ACHN (cell line): ENCODE measurements around the gene GALNT9.

Source experiments
- DNase-seq: peaks from one replicate; pipeline ENCODE4 v3.0.0-alpha.2; 2015
- in situ Hi-C: cut with HindIII; loops from 2 replicates; pipeline ENCODE4 v1.10.0; 2017; ENCODE audit warnings: low sequenced_read_pairs, low pct_ligation_motif_present, low pct_unique_long_range_greater_than_20kb

Gene GALNT9

DNA sequence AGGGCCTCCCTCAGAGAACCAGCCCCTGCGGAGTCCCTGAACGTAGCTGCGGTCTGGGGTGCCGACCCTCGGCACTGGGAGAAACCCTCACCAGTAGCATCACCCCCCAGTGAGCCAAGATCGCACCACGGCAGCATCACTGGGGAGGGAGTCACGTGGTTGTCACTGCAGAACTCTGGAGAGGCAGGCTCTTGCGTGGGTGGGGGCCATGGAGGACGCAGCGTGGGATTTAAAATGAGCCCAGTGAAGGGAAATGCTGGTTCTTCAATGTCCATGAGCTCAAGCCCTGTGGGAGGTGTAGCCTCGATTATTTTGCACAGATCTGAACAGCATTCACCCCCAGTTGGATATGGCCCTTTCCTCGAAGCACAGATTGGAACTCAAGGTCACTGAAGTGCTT lies 3.9 kb upstream of the GALNT9 start:
- DNase-seq, result no peak
- in situ Hi-C loops, result no loop called here

DNA sequence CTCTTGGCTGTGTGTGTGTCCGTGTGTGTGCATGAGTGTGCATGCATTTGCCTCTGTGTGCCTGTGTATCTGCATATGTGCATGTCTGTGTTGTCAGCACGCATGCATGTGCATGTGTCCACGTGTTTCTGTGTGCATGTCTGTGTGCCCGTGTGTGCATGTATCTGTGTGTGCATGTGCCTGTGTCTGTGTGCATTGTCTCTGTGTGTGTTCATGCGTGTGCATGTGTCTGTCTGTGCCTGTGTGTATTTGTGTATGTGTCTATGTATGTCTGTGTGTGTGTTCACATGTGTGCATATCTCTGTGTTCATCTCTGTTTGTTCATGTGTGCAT lies 1.1 kb upstream of the GALNT9 start:
- in situ Hi-C loops, result no loop called here

DNA sequence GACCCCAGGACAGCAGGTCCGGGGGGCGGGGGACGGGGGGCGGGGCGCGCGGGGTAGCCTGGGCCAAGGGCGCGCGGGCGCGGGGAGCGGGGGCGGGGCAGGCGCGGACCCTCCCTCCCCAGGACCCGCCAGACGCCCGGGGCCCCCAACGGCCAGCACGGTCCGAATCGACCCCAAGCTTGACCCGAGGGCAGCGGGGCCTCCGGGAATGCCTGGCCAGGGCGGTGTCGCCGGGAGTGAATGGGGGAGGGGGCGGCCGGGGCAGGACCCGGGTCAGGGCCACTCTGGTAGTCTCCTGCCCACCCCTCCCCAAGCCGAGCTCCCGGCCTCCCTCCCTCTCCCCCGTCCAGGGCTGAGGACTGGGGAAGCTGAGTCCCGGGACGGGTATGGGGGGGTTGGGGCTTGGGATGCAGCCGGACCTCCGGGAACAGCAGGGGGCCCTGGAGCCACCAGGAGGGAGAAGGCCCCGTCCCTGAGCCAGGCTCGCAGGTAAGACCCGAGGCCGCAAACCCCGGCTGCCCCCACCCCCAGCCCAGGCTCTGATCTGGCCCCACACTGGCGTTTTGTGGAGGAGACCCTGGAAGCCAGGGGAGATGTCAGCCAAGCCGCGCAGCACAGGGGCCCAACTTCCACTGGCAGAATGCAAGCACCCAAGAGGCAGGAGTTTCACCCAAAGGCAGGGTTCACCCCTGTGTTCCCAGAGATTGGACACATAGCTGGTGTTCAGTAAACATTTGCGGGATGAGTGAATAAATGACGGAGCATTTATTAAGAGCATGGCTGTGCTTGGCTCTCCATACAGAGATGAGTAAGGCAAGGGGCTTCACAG lies 545 bp upstream of the GALNT9 start:
- no peak for DNase-seq
- in situ Hi-C loops, result no loop called here

More for the DNA sequence above, 1.1 kb upstream of the GALNT9 start:
- no peak for DNase-seq

DNA sequence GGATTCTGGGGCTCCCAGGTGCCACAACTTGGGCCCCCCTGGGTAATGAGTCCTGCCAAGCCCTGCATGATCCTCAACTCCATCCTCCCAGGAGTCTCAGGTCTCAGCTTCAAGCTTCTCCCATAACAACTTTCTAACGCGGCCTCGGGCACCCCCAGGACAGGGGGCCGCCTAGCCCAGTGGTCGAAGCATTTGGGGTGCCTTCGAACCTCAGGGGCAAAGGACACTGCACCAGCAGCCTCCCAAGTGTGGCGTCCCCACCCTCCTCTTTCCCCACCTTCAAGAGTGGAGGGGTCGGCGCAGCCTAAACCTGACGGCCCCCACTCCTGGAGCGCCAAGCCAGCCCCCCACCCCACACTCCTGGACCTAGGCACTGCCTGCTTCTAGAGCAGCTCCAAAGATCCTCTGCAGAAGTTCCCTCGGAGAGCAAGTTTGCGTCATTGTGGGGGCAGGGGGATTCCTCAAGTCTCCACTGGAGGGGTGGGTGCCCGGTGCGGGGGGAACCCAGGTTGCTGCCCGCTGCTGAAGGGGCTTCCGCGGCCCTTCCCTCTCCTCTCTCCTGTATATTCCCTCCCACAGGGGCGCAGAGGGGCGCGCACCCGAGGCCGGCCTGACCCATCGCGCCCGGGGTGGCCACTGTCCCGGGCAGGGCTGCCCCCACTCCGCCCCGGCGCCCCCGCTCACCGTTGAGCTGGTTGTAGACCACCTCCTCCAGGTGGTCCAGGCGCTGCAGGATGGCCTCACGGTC lies 933 bp downstream of the GALNT9 start:
- DNase-seq, result no peak
- in situ Hi-C loops, result no loop called here

DNA sequence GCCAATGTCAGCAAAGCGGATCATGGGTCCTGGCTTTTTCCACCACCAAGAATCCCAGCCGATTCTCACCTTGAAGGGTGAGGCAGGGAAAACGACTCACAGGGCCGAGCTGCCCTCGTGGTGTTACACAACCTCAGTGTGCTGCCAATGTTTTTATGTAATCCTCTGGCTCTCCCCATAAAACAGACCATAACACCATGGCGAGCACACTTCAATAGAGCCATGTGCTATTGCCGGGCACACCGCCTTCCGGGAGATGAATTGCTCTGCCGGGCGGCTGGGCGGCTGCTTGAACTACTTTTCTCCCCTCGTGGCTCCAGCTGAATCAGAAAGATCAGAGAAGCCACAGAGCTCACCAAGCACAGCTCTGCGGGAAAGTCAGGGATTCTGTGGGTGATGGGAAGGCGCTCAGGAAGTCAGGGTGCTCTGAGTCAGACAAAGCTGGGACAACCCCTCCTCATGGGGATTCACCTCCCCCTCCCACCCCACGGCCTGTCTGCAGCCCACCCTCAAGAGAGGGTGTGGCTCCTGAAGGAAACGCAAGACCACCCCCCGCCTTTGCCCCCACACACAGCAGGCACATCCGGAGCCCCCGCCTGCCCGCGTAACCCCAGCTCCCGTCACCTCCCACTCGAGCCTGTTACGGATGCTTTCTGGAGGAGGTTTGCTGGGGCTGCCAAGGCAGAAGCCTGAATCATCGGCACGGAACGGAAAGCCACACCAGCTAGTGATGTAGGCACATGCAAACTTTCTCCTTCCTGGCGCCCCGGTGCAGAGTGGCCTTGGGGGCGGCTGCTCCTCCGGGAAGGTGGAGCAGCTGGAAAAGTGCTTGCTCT lies 1.8 kb downstream of the GALNT9 start:
- peak; percentile 83 for DNase-seq
- in situ Hi-C loops, result no loop called here

DNA sequence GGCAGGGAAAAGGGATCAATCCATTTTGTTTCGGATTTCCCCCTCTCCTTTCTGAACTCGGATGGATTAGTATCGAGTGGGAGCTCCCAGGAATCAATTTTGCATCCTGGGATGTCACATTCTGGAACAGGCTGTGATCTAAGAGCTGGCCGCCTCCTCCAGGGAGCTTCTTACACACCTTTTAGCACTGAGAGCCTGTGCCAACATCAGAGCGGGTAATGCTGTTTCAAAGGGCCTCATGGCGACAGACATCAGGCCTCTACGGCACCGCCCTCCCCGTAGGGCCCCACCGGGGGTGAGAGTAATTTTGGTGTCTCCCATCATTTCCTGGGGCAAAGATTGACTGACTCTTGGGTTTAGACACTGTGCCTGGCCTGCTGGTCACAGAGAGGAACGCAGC lies 2.7 kb downstream of the GALNT9 start:
- in situ Hi-C loops, result no loop called here

DNA sequence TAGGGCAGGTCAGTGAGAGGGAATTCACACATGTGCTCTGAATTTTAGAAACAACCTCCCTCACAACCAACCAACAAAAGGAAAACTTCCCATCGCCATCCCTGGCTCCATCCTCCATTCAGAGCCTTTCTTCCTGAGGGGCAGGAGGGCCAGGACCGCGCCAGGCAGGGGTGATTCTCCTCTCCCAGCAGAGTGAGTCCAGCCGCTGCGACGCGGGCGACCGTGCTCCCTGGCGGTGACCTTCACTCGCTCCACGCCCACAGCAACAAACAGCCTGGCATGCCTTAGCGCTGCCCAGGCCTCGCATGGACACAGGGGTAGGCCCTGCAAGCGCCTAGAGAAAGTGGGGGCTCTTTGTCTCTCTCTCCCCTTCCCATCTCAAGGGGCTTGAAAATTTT lies 3.7 kb downstream of the GALNT9 start:
- in situ Hi-C loops, result no loop called here
- no peak for DNase-seq

More for the DNA sequence above, 2.7 kb downstream of the GALNT9 start:
- DNase-seq, result no peak

DNA sequence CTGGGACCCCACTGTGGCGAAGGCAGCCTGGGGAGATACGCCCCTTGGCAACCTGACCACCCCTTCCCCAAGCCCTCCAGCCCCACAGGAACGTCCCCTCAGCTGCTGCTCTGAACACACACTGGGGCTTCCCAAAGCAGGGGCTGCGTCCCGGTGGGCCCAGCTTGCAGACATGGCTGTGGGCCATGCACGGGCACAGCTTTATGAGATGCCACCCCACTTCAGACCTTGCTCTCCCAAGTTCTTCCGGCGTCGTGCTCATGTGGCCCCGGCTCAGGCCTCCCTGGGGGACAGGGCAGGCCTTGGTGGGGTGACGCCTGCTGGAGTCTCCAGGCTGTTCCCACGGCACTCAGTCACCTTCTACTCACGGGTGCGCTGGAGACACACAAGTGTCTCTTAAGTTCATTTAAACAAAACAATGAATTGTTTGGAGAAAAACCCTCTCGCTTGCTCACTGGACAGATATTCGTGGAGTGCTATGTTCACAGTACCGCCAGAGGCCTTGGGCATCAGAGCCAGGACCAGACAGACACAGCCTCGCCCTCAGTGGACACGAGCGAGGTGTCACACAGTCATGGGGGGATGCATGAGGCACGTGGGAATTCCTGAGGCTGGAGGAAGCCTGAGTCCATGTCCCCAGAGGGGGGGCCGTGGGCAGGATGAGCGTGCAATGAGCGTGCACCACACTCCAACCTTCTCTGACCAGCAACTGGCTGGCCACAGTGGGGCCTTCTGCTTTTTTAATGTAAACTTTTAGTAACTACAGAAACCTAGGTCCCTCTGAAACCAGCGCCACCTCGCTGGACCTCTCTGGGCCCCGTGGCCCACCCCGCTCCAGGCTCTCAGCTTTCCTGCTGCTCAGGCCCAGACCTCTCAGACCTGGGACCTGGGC lies 4.3 kb downstream of the GALNT9 start:
- in situ Hi-C loops, result no loop called here
- DNase-seq, result no peak

DNA sequence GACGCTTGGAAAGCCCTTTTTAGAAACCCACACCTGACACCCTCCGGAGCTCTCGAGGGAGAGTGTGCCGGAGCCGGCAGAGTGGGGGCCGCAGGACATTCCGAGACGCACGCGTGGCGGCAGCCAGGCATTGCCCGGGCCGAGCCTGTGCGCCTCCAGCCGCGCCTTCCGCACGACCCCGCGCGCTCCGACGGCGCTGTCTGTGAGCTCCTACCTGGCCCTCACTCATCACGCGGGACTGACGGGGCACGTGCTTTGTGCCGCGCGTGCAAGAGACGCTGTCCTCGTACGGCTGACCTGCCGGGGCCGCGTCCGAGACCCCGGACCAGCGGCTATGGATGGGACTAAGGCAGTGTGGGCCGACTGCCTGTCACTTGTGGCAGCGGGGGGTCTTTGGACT lies 5.2 kb downstream of the GALNT9 start:
- in situ Hi-C loops, result no loop called here
- no peak for DNase-seq

DNA sequence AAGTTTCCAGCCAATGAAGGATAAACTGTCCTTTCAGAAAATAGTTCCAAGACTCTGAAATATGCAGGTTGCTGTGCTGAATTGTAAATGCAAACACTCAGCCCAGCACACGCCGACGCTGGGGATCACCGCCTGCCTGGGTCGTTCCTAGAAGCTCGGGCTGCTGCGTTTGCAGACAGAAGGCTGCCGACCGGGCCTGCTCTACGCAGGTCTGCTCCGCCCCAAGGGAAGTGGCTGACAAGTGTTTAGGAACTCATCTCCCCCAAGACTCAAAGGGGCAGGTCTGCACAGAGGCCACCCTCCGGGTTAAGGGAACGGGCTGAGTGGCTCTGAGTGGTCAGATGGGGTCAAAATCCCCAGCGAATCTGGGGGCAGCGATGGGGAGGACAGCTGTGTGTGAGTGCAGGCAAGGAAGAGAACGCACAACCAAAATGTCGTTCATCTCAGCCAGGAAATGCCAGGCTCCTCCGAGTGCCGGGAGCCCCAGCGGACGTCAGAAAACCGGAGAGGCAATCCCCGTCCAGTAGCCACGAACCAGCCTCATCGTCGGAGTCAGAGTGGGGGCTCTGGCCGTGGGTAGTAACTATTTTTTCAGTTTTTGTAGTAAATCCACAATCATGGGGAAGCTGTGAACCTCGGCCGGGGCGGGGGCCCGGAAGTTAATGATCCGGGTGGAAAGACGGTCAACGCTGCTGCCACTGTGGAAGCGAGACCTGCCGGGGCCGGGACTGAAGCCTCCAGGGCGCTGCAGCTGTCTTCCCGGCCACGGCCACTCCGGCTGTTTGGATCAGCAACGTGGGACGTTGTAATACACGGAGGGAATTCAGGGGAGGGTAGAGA lies 6.0 kb downstream of the GALNT9 start:
- in situ Hi-C loops, result no loop called here
- DNase-seq, result no peak

DNA sequence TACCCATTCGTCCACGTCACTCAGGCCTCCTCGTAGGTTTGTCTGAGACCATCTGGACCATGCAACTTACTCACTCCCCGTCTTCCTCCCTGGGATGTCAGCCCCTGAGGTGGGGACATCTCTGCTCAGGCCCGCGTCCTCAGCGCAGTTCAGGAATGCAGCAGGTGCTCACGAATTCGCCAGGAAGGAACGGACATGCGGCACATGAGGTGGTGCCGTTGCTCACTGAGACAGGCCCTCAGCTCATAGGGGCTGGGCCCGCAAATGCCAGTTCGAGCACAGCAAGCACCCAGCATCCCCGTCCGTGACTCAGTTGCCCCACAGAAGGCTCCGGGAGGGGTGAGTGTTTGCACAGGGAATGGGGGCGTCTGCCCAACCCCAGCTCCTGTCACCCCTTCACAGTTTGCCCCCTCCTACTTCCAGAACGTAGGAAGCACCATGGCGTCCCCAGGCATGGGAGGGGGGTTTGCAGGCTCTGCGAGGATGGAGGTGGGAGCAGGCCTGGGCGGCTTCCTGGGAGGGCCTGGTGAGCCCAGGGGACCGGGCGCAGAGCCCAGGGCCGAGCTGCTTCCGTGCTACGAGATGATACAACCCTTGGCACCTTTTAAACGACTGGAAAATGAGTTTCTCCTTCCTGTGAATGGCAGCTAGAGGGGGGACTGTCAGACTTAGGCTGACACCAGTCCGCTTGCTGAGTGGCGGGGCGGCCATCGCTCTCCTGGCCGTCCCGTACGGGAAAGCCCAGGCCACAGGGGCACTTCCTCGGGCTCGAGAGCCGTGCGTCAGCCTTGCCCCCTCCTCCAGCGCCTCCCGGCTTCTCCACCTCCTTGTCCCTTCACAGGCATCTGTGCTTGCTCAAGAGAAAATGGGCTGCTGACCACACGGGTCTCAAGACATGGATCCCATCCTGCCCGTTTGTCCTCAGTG lies 6.9 kb downstream of the GALNT9 start:
- DNase-seq, result no peak
- in situ Hi-C loops, result no loop called here

DNA sequence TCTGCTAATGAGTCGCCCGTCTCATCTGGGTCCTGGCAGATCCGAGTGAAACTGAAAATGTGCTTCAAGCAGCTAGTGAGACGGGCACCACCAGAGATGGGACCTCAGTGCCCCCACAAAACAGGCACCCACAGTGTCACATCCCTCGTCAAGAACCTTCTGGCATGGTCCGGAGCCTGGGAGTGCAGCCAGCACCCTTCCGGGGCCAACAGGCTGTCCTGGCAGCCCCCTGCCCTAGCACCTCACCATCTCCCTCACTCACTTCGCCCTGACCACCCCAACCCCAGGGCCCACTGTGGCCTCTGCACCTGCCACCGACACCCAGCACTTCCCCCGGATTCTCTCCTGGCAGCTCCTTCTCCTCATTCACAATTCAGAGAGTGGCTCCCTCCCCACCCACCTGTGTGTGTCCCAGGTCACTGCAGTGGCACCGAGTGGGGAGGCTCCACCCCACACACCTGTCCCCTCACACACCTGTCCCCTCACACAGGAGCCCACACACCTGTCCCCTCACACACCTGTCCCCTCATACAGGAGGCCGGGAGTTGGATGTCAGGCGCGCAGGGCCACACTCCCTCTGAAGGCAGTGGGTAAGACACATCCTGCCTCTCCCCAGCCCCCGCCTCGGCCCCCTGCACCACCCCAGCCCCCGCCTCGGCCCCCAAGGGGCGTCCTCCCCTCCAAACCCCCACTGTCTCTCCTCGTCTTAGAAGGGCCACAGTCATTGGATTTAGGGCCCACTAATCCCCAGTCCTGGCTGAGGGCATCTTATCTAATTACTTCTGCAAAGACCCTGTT lies 7.9 kb downstream of the GALNT9 start:
- DNase-seq, result no peak
- in situ Hi-C loops, result no loop called here

DNA sequence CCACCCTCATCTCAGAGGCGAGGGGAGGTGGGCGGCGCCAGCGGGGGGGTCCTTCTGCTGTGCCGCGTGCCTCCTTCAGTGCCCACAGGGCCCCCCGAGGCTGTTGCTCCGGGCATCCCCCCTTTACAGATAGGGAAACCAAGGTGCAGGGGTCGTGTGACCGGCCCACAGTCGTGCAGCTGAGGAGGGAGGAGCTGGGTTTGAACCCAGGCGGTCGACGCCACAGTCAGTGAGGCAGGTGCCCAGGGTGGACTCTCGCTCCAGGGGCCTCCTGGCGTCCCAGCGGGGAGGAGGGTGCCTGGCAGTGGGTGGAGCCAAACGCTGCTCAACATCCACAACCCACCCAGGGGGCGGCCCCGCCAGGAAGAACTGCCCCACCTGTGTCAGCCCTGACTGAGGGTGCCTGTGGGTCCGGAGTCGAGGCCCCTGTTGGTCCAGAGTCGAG lies 8.6 kb downstream of the GALNT9 start:
- in situ Hi-C loops, result no loop called here
- no peak for DNase-seq

DNA sequence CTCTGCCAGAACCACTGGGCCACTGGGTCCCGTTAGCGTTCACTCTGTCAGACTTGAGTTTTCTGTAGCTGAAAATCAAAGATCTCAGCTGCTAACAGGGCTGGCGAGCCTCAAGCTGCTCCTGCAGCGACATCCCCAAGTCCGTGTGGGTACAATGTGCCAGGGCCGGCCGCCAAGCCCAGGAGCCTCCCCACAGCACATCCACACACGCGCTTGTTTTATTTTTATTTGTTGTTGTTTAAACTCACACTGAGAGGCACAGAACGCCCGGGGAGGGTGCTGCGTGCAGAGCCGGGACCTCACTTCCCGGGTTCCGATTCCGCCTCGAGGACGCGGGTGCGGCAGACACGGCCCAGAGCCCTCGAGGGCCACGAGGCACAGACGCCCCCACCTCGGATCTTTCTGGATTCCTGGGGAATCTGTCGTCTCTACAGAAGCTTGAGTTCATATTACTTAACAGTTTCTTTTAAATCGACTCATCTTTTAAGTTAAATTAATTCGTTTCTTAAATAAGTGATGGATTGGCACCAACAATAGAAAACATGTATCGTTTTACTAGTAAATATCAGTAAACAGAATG lies 9.3 kb downstream of the GALNT9 start:
- in situ Hi-C loops, result no loop called here
- no peak for DNase-seq

DNA sequence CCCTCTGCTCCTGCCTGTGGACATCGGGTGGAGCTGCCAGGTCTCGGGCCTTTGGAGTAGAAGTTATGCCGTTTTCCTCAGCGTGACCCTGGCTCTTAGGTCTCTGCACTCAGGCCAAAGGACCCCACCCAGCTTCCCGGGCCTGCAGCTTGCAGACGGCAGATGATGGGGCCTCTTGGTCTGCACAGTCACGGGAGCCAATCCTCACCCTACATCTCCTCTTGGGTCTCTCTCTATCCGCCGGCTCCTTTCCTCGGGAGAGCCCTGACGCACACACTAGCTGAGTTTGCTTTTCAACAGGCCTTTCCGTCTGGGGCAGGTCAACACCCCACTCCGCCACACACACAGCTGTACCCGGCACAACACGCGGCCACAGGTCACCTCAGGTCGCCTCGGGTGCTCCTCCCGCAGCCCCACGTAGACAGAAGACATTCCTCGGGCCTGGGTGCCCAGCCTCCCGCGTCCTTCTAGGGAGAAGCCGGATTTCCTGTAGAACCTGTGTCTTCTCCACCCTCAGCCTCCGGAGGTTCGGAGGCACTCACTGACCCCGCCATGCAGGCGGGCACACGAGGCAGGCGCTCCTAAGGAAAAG lies 9.9 kb downstream of the GALNT9 start:
- in situ Hi-C loops, result no loop called here
- no peak for DNase-seq
